ENCODE data around the gene KATNIP. TPM values are rescaled to one million over a fixed set of nuclear protein-coding genes. Genes with fewer than 3 reads are reported as not detected.

Gene KATNIP
- polyA plus RNA-seq, 1 of the 3 experiments (the other 2 are of a cell fraction): 25.5 TPM

GRCh38 chr16:27531186-27531585 lies 18.8 kb upstream of the KATNIP start (continued):
- TF ChIP-seq SMC3 (IDR thresholded peaks at IDR 0.05; ENCODE audit: low read depth, low read length): no peak

GRCh38 chr16:27531826-27532800 lies 17.8 kb upstream of the KATNIP start:
- no peak for DNase-seq
- Histone ChIP-seq H3K4me1 (ENCODE audit: control insufficient read depth in 1 of 2, insufficient read depth in 2 of 2, low read depth in 1 of 2, low read length in 1 of 2) (no peaks in the 10 kb centered on the region), H3K4me2 (no peak overlapping the region), H4K20me1 (ENCODE audit: insufficient read depth) (0 out of 2 replicates have a peak, but pooled peaks cover 4% of the 10 kb centered on the region), H3K9me2 (no peaks in the 10 kb centered on the region), H3F3A (replicated peaks; ENCODE audit: insufficient read depth) (peaks cover 4% of the 10 kb centered on the region), H3K9me3 (no peaks in the 10 kb centered on the region), H3K27me3 (ENCODE audit: insufficient read depth) (no peaks in the 10 kb centered on the region), H2AFZ (ENCODE audit: low read depth) (no peak overlapping the region), H3K36me3 (replicated peaks in 1 of 2; ENCODE audit: control insufficient read depth in 1 of 2, insufficient read depth in 2 of 2, low read length in 1 of 2) (peaks cover 55 to 65% of the 10 kb centered on the region in 2 experiments), H3K27ac (ENCODE audit: low read depth in 2 of 2, low read length in 1 of 2) (no peak overlapping the region), H3K79me2 (ENCODE audit: insufficient read depth) (no peaks in the 10 kb centered on the region), H3K9ac (no peak overlapping the region), H3K4me3 (ENCODE audit: low read depth in 2 of 2, low read length in 1 of 2) (no peak overlapping the region)
- ChIA-PET CTCF (no interaction called here), POLR2A (interaction anchor here (0.8 to 1.3 kb wide), 3 partner anchors 13 to 348 kb away, joined by 3 read pairs; no protein-coding TSS in a partner anchor)
- WGBS (ENCODE audit: low lambda C conversion rate): 94% methylated on average over 19 of the region's 19 CpGs
- TF ChIP-seq MAX (IDR thresholded peaks at IDR 0.05; ENCODE audit: low read depth) (no peak), MXI1 (IDR thresholded peaks at IDR 0.05; ENCODE audit: low read depth, low read length) (no peak), USF1 (IDR thresholded peaks at IDR 0.05; ENCODE audit: borderline replicate concordance, low read depth) (no peak), FOSL2 (IDR thresholded peaks at IDR 0.05; ENCODE audit: borderline replicate concordance, low read depth) (no peak), MEF2A (IDR thresholded peaks at IDR 0.05; ENCODE audit: borderline replicate concordance, low read depth) (no peak), ELF1 (IDR thresholded peaks at IDR 0.05) (no peak), RAD21 (IDR thresholded peaks at IDR 0.05; ENCODE audit: low read length) (no peak), NRF1 (IDR thresholded peaks at IDR 0.05; ENCODE audit: low read depth, low read length) (no peak), POLR2AphosphoS5 (IDR thresholded peaks at IDR 0.05; ENCODE audit: low read depth, low read length) (no peak), RFX5 (IDR thresholded peaks at IDR 0.05; ENCODE audit: low read length) (no peak), GATA2 (CRISPR knock-in tag; IDR thresholded peaks at IDR 0.05) (no peak), CHD2 (IDR thresholded peaks at IDR 0.05; ENCODE audit: low read length, partially characterized antibody) (no peak), RXRA (IDR thresholded peaks at IDR 0.05; ENCODE audit: borderline replicate concordance, low read depth) (no peak), SIN3A (IDR thresholded peaks at IDR 0.05; ENCODE audit: borderline replicate concordance, low read depth, low read length) (no peak), TEAD4 (IDR thresholded peaks at IDR 0.05; ENCODE audit: borderline replicate concordance, insufficient read depth) (no peak), FOXM1 (IDR thresholded peaks at IDR 0.05; ENCODE audit: low read depth) (no peak)

All from SK-N-SH (cell line).